Measurements from ENCODE around the gene AGPAT4. TPM values are rescaled to one million over a fixed set of nuclear protein-coding genes. Genes with fewer than 3 reads are reported as not detected.

The AGPAT4 gene
- total RNA-seq, 3 donors from 2014 or later, result 6.5 to 12.3 (median 7.3) TPM

- ATAC-seq (no peak), DNase-seq (no peak)
- no peak overlapping the region for H3K4me3 ChIP-seq
- no peaks in the 10 kb centered on the region for H3K36me3 ChIP-seq (ENCODE audit: low read depth)
- H3K9me3 ChIP-seq, result no peaks in the 10 kb centered on the region
- TF ChIP-seq CTCF (IDR thresholded peaks at IDR 0.05), result no peak
- intact Hi-C loops (cut with DNase I, micrococcal nuclease), result no loop called here
- H3K4me1 ChIP-seq (ENCODE audit: low read depth), result no peaks in the 10 kb centered on the region
Measured at GRCh38 chr6:161230339-161230738, 43.5 kb downstream of the AGPAT4 start.

GRCh38 chr6:161228921-161229591 lies 44.8 kb downstream of the AGPAT4 start:
- Histone ChIP-seq H3K4me1 (ENCODE audit: low read depth) (no peaks in the 10 kb centered on the region), H3K36me3 (ENCODE audit: low read depth) (no peaks in the 10 kb centered on the region), H3K4me3 (no peak overlapping the region), H3K9me3 (no peaks in the 10 kb centered on the region)
- intact Hi-C loops (cut with DNase I, micrococcal nuclease), result no loop called here
- ATAC-seq, result peak; percentile 68
- no peak for TF ChIP-seq CTCF (IDR thresholded peaks at IDR 0.05)
- DNase-seq, result no peak

GRCh38 chr6:161228096-161228495 lies 45.8 kb downstream of the AGPAT4 start:
- Histone ChIP-seq H3K4me1 (ENCODE audit: low read depth) (no peaks in the 10 kb centered on the region), H3K4me3 (no peak overlapping the region), H3K9me3 (no peaks in the 10 kb centered on the region), H3K36me3 (ENCODE audit: low read depth) (no peaks in the 10 kb centered on the region)
- no peak for DNase-seq
- ATAC-seq, result no peak
- intact Hi-C loops (cut with DNase I, micrococcal nuclease), result no loop called here
- TF ChIP-seq CTCF (IDR thresholded peaks at IDR 0.05), result no peak

GRCh38 chr6:161227004-161227960 lies 46.6 kb downstream of the AGPAT4 start:
- Histone ChIP-seq H3K4me3 (no peak overlapping the region), H3K36me3 (ENCODE audit: low read depth) (no peaks in the 10 kb centered on the region), H3K4me1 (ENCODE audit: low read depth) (no peaks in the 10 kb centered on the region), H3K9me3 (no peaks in the 10 kb centered on the region)
- DNase-seq, result no peak
- TF ChIP-seq CTCF (IDR thresholded peaks at IDR 0.05), result no peak
- ATAC-seq, result peak; percentile 16
- intact Hi-C loops (cut with DNase I, micrococcal nuclease), result no loop called here

GRCh38 chr6:161226009-161226964 lies 47.6 kb downstream of the AGPAT4 start:
- ATAC-seq, result peak; percentile 26
- H3K36me3 ChIP-seq (ENCODE audit: low read depth), result no peaks in the 10 kb centered on the region

More at GRCh38 chr6:161226009-161226964, 47.6 kb downstream of the AGPAT4 start:
- no peak for DNase-seq
- H3K4me1 ChIP-seq (ENCODE audit: low read depth), result no peaks in the 10 kb centered on the region
- intact Hi-C loops (cut with DNase I, micrococcal nuclease), result no loop called here
- H3K9me3 ChIP-seq, result no peaks in the 10 kb centered on the region
- H3K4me3 ChIP-seq, result no peak overlapping the region
- TF ChIP-seq CTCF (IDR thresholded peaks at IDR 0.05), result no peak
